Activated T-cell treated with anti-CD3 and anti-CD28 coated beads, Interleukin-2, amount 50 U/mL, for 4 hours (primary cell): ENCODE data around the gene GALT. TPM values are rescaled to one million over a fixed set of nuclear protein-coding genes. Genes with fewer than 3 reads are reported as not detected.

Source experiments
- ATAC-seq, 2 donors: fragments of 200-7000 bp; cut with Tn5 transposase; one replicate each; pipeline ENCODE4 v1.10.0; 2021
- DNase-seq: peaks from one replicate; pipeline ENCODE4 v3.0.0-alpha.2; 2020
- H3K27me3 Mint-ChIP-seq: one replicate; pipeline ENCODE4 v1.8.0; 2021; ENCODE audit warnings: low read depth, mixed read lengths
- H3K36me3 Mint-ChIP-seq: one replicate; pipeline ENCODE4 v1.8.0; 2022; ENCODE audit warnings: mixed read lengths; ENCODE audit not compliant: insufficient read depth
- H3K4me1 Mint-ChIP-seq: one replicate; pipeline ENCODE4 v1.8.0; 2021; ENCODE audit warnings: low read depth, mixed read lengths
- H3K4me3 Mint-ChIP-seq: one replicate; pipeline ENCODE4 v1.8.0; 2021; ENCODE audit warnings: mild to moderate bottlenecking, moderate library complexity, mixed read lengths
- H3K9me3 Mint-ChIP-seq: one replicate; pipeline ENCODE4 v1.8.0; 2021; ENCODE audit warnings: mixed read lengths
- total RNA-seq, 3 donors: library from RNA; stranded (reverse); gene quantifications; one replicate each; pipeline ENCODE4 v1.2.1, GENCODE V29; 2021

Gene GALT
- total RNA-seq, 3 donors from 2014 or later = 29.8 to 37.7 (median 30.3) TPM

DNA sequence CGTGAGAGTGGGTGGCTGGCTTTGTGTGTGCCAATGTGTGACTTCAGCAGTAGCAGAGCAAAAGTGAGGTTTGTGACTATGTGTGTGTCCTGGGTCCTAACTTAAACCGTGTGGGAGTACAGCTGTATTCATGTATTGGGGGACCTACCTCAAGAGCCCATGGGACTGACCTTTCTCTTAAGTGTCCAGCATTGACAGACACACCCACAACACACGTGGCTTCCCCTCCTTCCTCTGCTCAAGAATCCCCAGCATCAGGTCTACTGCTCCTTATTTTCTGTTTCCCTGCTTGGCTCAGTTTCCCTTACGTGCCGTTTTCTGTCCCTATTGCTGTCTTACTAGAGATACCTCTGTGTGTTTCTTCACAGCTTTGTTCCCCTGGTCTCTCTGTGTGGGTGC, 6.1 kb downstream of the GALT start:
- Mint-ChIP-seq H3K27me3 (no peaks in the 10 kb centered on the region), H3K4me3 (no peak overlapping the region), H3K4me1 (peaks cover 42% of the 10 kb centered on the region), H3K36me3 (peaks cover 16% of the 10 kb centered on the region), H3K9me3 (no peaks in the 10 kb centered on the region)
- DNase-seq (no peak), ATAC-seq (no peak)

DNA sequence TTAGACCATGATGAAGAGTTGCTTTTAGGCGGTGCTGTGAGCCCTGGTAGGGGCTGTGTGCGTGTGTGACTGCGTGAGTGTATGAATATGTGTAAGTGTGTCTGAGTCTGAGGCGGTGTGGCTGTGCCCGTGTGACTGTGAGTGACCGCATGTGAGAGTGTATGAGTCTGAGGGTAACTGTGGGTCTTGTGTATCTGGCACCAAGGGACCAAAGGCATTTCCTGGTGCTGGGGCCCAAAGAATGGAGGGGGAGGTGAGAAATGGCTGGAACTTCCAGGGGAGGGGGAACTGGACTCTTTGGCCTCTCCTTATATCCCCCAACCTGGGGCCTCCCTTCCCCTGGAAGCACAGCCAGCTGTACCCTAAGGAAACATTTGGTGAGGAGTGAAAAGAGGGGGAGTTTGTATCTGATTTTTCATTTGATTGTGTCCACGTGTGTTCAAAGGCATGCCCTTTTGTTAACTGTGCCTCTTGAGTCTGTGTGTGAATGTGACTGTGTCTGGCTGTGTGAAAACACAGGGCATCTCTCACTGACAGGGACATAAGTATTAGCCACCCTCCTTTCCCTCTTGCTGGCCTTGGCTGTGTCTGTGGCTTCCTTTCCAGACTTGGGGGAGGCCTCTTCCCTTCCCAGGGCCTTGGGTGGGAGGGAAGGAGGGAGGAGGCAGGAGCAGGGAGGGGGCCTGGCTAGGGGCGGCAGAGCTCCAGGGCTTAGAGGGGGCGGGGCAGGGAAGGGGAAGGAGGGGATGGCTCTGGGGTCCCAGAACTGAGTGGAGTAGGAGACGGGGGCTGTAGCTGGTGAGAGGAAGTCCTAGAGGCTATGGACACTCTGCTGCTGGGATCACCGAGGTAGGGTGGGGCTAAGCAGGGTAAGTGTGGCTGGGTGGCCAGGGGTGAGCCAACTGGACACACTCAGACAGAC, 6.9 kb downstream of the GALT start:
- peaks cover 11% of the 10 kb centered on the region for H3K36me3 Mint-ChIP-seq
- ATAC-seq (no peak), DNase-seq (no peak)
- no peaks in the 10 kb centered on the region for H3K27me3 Mint-ChIP-seq
- peaks cover 33% of the 10 kb centered on the region for H3K4me1 Mint-ChIP-seq
- no peak overlapping the region for H3K4me3 Mint-ChIP-seq
- H3K9me3 Mint-ChIP-seq = no peaks in the 10 kb centered on the region

DNA sequence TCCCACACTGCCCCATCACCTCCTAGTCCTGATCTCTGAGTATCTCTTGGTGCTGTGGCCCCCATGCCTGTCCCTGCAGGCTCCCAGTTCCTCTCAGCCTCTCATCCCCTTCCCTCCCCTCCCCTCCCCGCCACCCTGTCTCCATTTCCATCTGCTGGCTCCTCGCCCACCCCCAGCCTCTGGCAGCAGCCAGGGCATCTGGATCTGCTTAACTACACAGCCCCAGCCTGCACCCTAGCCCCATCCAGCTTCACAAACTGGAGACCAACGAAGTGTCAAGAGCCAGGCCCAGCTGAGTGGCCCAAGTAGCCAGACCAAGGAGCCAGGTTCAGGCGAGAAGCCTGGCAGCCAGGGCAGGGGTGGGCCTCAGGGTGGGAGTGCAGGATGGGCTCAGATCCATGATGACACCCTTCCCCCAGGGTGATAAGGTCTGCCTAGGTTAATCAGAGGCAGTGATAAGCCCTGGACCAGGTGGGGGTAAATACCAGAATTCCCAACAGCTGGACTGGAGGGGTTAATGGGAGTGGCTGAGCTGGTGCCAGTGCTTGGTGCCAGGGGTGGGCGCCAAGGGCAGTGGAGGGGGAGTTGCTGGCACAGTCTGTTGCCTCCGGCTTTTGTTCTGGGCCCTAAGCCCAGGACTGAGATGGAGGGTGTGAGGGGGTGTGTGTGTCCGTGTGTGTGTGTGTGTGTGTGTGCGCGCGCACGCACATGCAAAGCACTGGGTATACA, 8.0 kb downstream of the GALT start:
- Mint-ChIP-seq H3K27me3 (no peaks in the 10 kb centered on the region), H3K4me1 (peaks cover 23% of the 10 kb centered on the region), H3K9me3 (no peaks in the 10 kb centered on the region), H3K4me3 (no peak overlapping the region), H3K36me3 (peaks cover under 1% of the 10 kb centered on the region)
- ATAC-seq = no peak
- DNase-seq = no peak

DNA sequence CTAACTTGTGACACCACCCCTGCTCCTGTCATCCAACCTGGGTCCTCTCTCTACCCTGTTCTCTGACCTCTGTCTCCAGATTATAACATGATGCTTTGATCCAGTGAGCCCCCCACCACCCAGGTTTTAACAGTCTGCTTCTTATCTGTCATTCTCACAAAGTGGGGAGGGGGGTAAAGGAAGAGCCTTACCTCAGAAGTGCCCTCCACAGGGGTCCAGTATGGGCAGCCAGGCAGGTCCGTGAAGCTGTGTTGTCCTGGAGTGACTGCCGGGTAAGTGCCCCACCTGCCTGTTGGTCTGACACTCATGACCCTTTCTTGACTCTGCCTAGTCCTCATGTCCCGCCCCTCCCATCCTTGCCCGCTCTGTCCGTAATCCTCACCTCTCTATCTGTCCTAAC, 8.9 kb downstream of the GALT start:
- Mint-ChIP-seq H3K4me3 (no peak overlapping the region), H3K36me3 (peaks cover under 1% of the 10 kb centered on the region), H3K27me3 (no peaks in the 10 kb centered on the region), H3K4me1 (peaks cover 23% of the 10 kb centered on the region), H3K9me3 (no peaks in the 10 kb centered on the region)
- ATAC-seq (no peak), DNase-seq (no peak)

DNA sequence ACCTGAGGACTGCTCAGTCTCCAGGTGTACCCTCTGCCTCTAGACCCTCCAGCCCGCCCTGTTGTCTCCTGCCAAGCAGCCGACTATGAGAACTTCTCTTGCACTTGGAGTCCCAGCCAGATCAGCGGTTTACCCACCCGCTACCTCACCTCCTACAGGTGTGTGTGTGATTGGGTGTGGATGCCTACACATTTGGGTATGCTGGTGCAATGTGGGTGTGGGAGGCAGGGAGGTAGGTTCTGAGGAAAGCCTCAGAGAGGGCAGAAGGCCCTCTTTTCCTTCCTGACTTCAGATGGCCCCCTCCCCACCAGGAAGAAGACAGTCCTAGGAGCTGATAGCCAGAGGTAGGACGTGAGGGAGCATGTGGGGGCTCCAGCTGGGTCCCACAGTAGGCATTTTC, 10.5 kb downstream of the GALT start:
- peaks cover 4% of the 10 kb centered on the region for H3K36me3 Mint-ChIP-seq
- no peaks in the 10 kb centered on the region for H3K9me3 Mint-ChIP-seq
- ATAC-seq (no peak), DNase-seq (no peak)
- H3K27me3 Mint-ChIP-seq = no peaks in the 10 kb centered on the region
- H3K4me1 Mint-ChIP-seq = peaks cover 28% of the 10 kb centered on the region
- no peak overlapping the region for H3K4me3 Mint-ChIP-seq

DNA sequence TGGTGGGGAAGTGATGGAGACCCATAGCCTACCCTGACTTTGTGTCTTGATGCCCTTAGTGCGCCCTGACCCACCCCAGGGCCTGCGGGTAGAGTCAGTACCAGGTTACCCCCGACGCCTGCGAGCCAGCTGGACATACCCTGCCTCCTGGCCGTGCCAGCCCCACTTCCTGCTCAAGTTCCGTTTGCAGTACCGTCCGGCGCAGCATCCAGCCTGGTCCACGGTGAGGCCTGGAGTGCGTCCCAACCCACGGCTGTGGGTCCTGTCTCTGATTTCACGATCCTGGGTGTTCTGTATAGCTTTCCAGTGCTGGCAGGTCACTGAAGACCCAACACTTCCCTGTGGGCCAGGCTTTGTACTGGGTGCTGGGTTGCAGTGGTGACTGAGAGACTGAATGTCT, 12.0 kb downstream of the GALT start:
- DNase-seq (no peak), ATAC-seq (no peak)
- Mint-ChIP-seq H3K27me3 (no peaks in the 10 kb centered on the region), H3K9me3 (no peaks in the 10 kb centered on the region), H3K36me3 (peaks cover 4% of the 10 kb centered on the region), H3K4me1 (peaks cover 28% of the 10 kb centered on the region), H3K4me3 (no peak overlapping the region)

DNA sequence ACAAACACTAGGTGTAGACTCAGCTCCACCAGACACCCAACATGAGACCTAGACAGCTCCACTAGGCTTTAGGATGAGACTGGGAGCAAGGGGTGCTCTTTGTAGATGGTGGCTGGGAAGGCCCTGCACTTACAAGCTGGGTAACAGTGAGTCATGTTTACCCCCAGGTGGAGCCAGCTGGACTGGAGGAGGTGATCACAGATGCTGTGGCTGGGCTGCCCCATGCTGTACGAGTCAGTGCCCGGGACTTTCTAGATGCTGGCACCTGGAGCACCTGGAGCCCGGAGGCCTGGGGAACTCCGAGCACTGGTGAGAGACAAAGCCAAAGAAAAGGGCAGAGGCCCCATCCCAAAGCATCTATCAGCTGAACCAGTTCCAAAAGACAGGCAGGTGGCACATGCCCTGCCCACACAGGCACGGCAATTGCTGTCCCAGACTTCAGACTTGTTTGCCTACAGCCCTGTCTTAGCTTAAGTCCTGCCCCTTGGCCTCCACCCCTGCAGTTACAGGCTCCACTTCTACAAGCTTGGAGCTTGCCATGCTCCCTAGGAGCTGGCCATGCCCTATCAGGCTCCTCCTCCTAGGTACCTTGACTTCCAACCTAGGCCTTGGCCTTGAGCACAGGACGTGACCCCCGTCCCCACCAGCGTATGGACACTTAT, 13.2 kb downstream of the GALT start:
- no peak overlapping the region for H3K4me3 Mint-ChIP-seq
- ATAC-seq (no peak), DNase-seq (no peak)
- peaks cover 40% of the 10 kb centered on the region for H3K4me1 Mint-ChIP-seq
- no peaks in the 10 kb centered on the region for H3K9me3 Mint-ChIP-seq
- H3K27me3 Mint-ChIP-seq = no peaks in the 10 kb centered on the region
- H3K36me3 Mint-ChIP-seq = peaks cover 4% of the 10 kb centered on the region

DNA sequence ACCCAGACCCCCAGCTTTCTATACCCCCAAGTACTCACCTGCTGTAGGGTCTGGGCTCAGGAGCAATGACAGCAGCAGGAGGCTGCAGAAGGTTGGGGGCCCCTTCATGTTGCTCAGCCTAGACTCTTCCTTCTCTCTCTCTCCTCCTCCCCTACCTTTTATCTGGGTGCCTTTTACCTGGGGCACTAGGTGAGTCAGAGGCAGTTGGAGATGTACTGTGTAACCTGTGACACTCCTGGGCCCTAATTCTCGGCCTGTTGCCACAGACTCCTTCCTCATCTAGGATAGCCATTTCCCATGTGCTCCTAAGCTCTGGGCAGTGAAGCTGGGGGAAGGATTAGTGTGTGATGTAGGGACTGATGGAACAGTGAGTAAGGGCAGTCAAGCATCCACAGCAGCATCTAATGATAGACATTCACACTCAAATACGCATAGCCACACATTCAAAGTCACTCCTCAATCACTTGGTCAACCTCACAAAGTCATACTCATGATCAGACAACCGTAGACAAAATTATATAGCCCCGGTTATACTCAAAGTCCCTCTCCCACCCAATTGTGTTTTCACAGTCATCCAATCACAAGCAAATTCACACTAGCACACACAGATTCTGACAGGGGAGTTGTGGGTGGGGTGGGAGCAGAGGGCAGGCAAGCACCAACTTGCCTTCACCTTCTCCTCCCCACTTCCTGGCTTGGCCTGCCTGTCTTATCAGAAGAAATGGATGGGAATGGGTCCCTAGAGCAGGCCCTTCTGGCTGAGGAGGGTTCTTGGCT, 16.2 kb downstream of the GALT start, which contains the start of gene CCL27:
Gene CCL27, minus strand, starts transcription at position 132 of the 777 bp plus-strand sequence. Its CDS starts 24 bp downstream, at position 108.
- peaks cover 4% of the 10 kb centered on the region for H3K36me3 Mint-ChIP-seq
- H3K4me3 Mint-ChIP-seq = no peak within 1 kb of the TSS
- H3K9me3 Mint-ChIP-seq = no peaks in the 10 kb centered on the region
- DNase-seq (no peak), ATAC-seq (no peak)
- no peaks in the 10 kb centered on the region for H3K27me3 Mint-ChIP-seq
- peaks cover 49% of the 10 kb centered on the region for H3K4me1 Mint-ChIP-seq

DNA sequence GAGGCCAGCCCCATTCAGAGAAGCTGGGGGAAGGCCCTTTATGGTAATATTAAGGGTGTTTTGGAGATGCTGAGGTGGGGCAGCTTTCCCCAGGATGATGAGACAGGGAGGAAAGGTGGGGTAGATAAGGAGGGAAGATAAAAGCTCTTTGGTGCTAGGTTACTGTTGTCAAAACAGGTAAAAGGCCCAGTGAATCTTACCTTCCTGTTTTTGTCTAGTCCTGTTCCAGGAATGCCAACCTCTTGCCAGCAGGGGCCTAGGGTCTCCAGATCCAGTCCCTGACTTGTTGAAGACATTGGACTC, 16.8 kb downstream of the GALT start:
- ATAC-seq = no peak
- Mint-ChIP-seq H3K27me3 (no peaks in the 10 kb centered on the region), H3K4me1 (peaks cover 49% of the 10 kb centered on the region), H3K9me3 (no peaks in the 10 kb centered on the region), H3K4me3 (no peak overlapping the region), H3K36me3 (peaks cover 4% of the 10 kb centered on the region)
- no peak for DNase-seq

DNA sequence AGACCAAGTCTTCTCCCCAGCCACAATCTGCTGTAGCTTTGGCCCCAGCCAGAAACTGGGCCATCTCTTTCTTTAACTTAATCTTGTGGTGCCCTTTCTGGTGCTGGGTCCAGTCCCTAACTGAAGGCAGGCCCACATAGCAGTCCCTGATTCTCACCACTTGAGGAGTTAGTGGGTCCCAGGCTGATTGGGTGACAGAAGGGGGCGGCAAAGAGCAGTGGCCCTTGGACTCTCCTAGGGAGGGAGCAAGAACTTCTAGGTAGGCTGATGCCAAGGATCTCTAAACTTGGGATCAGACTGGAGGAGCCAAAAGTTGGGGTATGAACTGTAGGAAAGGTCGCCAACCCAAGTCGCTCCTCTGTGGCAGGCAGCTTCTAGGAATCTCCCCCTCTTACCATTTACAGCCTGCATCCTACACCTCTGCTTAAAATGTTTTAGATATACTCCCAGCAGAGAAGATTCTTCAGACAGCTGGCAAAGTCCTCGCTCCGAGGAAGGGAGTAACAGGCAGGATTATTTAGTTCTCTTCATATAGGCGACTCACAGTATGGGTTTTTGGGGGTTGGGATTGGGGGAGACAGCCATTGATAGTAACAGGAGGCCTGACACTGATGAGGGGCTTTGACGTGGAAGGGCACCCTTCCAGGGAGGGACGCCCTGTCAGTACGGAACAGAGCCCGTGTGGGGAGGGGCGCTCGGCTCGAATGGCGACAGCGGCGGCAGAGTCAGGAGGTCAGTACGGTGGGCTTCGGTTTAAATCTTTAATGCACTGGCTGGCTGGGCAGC, 18.0 kb downstream of the GALT start:
- H3K9me3 Mint-ChIP-seq = peaks cover 5% of the 10 kb centered on the region
- peak overlapping the region; percentile 83 for H3K4me3 Mint-ChIP-seq
- DNase-seq = peak; percentile 49
- peaks cover 12% of the 10 kb centered on the region for H3K36me3 Mint-ChIP-seq
- peak; percentile 46 to 59 for ATAC-seq
- H3K4me1 Mint-ChIP-seq = peaks cover 49% of the 10 kb centered on the region
- H3K27me3 Mint-ChIP-seq = no peaks in the 10 kb centered on the region

DNA sequence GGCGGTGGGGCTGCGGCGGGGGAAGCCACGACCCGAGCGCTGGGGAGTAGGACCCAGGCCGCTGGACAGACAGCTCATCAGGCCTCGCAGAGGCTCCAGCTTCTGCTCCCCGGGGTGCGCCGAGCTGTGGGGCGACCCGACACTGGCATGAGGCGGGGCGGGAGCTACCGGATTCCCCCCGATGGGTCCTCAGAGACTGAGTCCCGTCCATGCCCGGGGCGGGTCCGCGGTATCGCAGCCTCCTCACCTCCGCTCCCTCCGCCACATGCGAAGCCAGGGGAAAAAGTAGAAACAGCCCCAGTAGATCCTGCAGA, 18.5 kb downstream of the GALT start:
- Mint-ChIP-seq H3K4me3 (peak overlapping the region; percentile 83), H3K27me3 (no peaks in the 10 kb centered on the region), H3K36me3 (peaks cover 16% of the 10 kb centered on the region), H3K4me1 (peaks cover 49% of the 10 kb centered on the region), H3K9me3 (peaks cover 9% of the 10 kb centered on the region)
- no peak for DNase-seq
- peak in 1 of 2 donors; percentile 32 for ATAC-seq

DNA sequence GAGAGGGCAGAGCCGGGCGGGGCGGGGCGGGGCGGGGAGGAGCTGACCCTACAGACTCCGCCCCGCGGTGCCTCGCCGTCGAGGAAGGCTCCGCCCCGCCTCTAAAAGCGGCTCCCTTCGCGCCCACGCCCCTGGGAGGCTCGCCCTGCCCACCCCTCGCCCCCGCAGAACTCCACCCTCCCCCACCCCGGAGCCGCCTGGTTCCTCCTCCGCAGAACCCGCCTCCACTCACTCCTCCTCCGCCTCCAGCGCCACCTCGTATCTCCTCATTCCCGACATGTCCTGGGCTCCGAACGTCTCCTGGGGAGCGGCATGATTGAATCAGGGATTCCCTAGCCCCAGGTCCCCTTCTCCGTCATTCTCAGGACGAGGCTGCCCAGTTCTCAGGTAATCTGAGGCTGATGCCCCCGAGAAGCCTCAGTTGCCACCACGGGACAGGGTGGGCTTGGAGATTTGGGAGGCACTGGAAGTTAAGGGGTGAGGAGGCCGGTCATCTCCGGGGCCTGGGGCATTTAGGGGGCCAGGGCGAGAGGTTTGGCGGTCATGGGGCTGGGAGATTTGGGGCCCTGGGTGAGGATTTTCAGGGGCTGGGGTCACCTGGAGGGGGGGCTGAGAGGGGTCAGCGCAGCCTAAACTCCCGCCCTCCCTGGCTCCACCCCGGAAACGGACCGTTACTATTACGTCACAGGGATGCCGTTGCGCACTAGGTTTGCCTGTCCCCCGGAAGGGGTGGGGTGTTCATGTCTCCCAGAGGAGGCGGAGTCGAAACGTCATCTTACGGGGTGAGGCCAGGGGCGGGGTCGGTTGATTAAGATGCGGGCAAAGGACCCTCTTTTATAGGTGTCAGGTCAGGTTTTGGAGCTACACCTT, 19.1 kb downstream of the GALT start:
- peak; percentile 79 to 80 for ATAC-seq
- Mint-ChIP-seq H3K4me1 (peaks cover 49% of the 10 kb centered on the region), H3K4me3 (peak overlapping the region; percentile 83), H3K9me3 (peaks cover 13% of the 10 kb centered on the region), H3K36me3 (peaks cover 13% of the 10 kb centered on the region), H3K27me3 (no peaks in the 10 kb centered on the region)
- DNase-seq = peak; percentile 88
